SK-N-SH treated with all-trans-retinoic acid at 6 μM for 48 hours (cell line): ENCODE results near the gene SCYL1.

Experiments used
- ATAC-seq: fragments of 200-7000 bp; cut with Tn5 transposase; 3 replicates; pipeline ENCODE4 v1.9.1; 2020; ENCODE audit warnings: mild to moderate bottlenecking, moderate library complexity
- BACH2 ChIP-seq: fragments of 250-450 bp; sonication (Bioruptor Pico); IDR thresholded peaks from 2 replicates; pipeline ENCODE4 v1.9.0; 2021; ENCODE audit warnings: mild to moderate bottlenecking, borderline replicate concordance
- CREB5 ChIP-seq: fragments of 250-450 bp; sonication (Bioruptor Pico); IDR thresholded peaks from 2 replicates; pipeline ENCODE4 v1.5.1; 2020; ENCODE audit warnings: low read depth, mild to moderate bottlenecking, moderate library complexity
- CSDC2 ChIP-seq: fragments of 250-450 bp; sonication (Bioruptor Pico); IDR thresholded peaks from 2 replicates; pipeline ENCODE4 v1.5.0; 2020; ENCODE audit warnings: mild to moderate bottlenecking, moderate library complexity
- CSRNP3 ChIP-seq: fragments of 250-450 bp; sonication (Bioruptor Pico); IDR thresholded peaks from 2 replicates; pipeline ENCODE4 v1.5.1; 2021; ENCODE audit warnings: mild to moderate bottlenecking, moderate library complexity
- ESRRG ChIP-seq: fragments of 250-450 bp; sonication (Bioruptor Pico); IDR thresholded peaks from 2 replicates; pipeline ENCODE4 v1.6.1; 2021; ENCODE audit warnings: mild to moderate bottlenecking
- GLIS3 ChIP-seq: fragments of 250-450 bp; sonication (Bioruptor Pico); IDR thresholded peaks from 2 replicates; pipeline ENCODE4 v1.5.0; 2020; ENCODE audit warnings: mild to moderate bottlenecking, moderate library complexity
- ISL1 ChIP-seq: fragments of 250-450 bp; sonication (Bioruptor Pico); IDR thresholded peaks from 2 replicates; pipeline ENCODE4 v2.1.2; 2022; ENCODE audit warnings: mild to moderate bottlenecking, moderate library complexity
- PATZ1 ChIP-seq: fragments of 250-450 bp; sonication (Bioruptor Pico); IDR thresholded peaks from 2 replicates; pipeline ENCODE4 v1.8.0; 2020; ENCODE audit warnings: mild to moderate bottlenecking, moderate library complexity, borderline replicate concordance
- POU6F1 ChIP-seq: fragments of 250-450 bp; sonication (Bioruptor Pico); IDR thresholded peaks from 2 replicates; pipeline ENCODE4 v1.8.0; 2021; ENCODE audit warnings: low read depth, mild to moderate bottlenecking, moderate library complexity, borderline replicate concordance
- PPARA ChIP-seq: fragments of 250-450 bp; sonication (Bioruptor Pico); IDR thresholded peaks from 2 replicates; pipeline ENCODE4 v1.5.0; 2020; ENCODE audit warnings: mild to moderate bottlenecking, borderline replicate concordance
- RARB ChIP-seq: fragments of 250-450 bp; sonication (Bioruptor Pico); IDR thresholded peaks from 2 replicates; pipeline ENCODE4 v1.8.0; 2021; ENCODE audit warnings: mild to moderate bottlenecking, moderate library complexity
- SNAI2 ChIP-seq: fragments of 250-450 bp; sonication (Bioruptor Pico); IDR thresholded peaks from 2 replicates; pipeline ENCODE4 v1.5.0; 2020; ENCODE audit warnings: mild to moderate bottlenecking, moderate library complexity
- TCF4 ChIP-seq: fragments of 250-450 bp; sonication (Bioruptor Pico); IDR thresholded peaks from 2 replicates; pipeline ENCODE4 v1.8.0; 2021; ENCODE audit warnings: mild to moderate bottlenecking, moderate library complexity, borderline replicate concordance
- TOX ChIP-seq: fragments of 250-450 bp; sonication (Bioruptor Pico); IDR thresholded peaks from 2 replicates; pipeline ENCODE4 v1.8.0; 2021; ENCODE audit warnings: mild to moderate bottlenecking, moderate library complexity, borderline replicate concordance
- TSHZ2 ChIP-seq: fragments of 250-450 bp; sonication (Bioruptor Pico); IDR thresholded peaks from 2 replicates; pipeline ENCODE4 v1.5.0; 2020; ENCODE audit warnings: mild to moderate bottlenecking, moderate library complexity
- ZC3H10 ChIP-seq: fragments of 250-450 bp; sonication (Bioruptor Pico); IDR thresholded peaks from 2 replicates; pipeline ENCODE4 v1.5.1; 2021; ENCODE audit warnings: mild to moderate bottlenecking, moderate library complexity
- ZFP3 ChIP-seq: fragments of 250-450 bp; sonication (Bioruptor Pico); IDR thresholded peaks from 2 replicates; pipeline ENCODE4 v1.5.0; 2020; ENCODE audit warnings: mild to moderate bottlenecking, moderate library complexity
- ZFP30 ChIP-seq: fragments of 450-650 bp; formaldehyde crosslinking; IDR thresholded peaks from 2 replicates; pipeline ENCODE4 v1.5.0; 2022; ENCODE audit warnings: mild to moderate bottlenecking, moderate library complexity
- ZNF565 ChIP-seq: fragments of 450-650 bp; formaldehyde crosslinking; conservative IDR thresholded peaks from 2 replicates; pipeline ENCODE4 v1.5.0; 2020; ENCODE audit warnings: low read depth, mild to moderate bottlenecking, moderate library complexity
- ZNF70 ChIP-seq: fragments of 450-650 bp; formaldehyde crosslinking; IDR thresholded peaks from 2 replicates; pipeline ENCODE4 v1.5.0; 2020; ENCODE audit warnings: mild to moderate bottlenecking, moderate library complexity
- ZNF8 ChIP-seq: fragments of 450-650 bp; formaldehyde crosslinking; IDR thresholded peaks from 2 replicates; pipeline ENCODE4 v1.5.0; 2020; ENCODE audit warnings: mild to moderate bottlenecking, moderate library complexity

Gene SCYL1

GRCh38 chr11:65536412-65537295 is 11.8 kb downstream of the SCYL1 start:
- ATAC-seq = no peak
- TF ChIP-seq CREB5 (CRISPR knock-in tag) (no peak), SNAI2 (no peak), ZNF8 (CRISPR knock-in tag) (no peak), ZNF565 (no peak), ZNF70 (CRISPR knock-in tag) (no peak), PATZ1 (CRISPR knock-in tag) (no peak), CSDC2 (CRISPR knock-in tag) (no peak), ESRRG (CRISPR knock-in tag) (no peak), TSHZ2 (CRISPR knock-in tag) (no peak)

- no peak for TF ChIP-seq ZFP3
- no peak for TF ChIP-seq TCF4 (CRISPR knock-in tag)
- TF ChIP-seq ZFP30 = no peak
- TF ChIP-seq GLIS3 (CRISPR knock-in tag) = no peak
- TF ChIP-seq PPARA = no peak
- TF ChIP-seq POU6F1 = no peak
- no peak for TF ChIP-seq TSHZ2 (CRISPR knock-in tag)
- no peak for TF ChIP-seq CSDC2 (CRISPR knock-in tag)
- no peak for TF ChIP-seq ZC3H10
- TF ChIP-seq TOX = no peak
- TF ChIP-seq PATZ1 (CRISPR knock-in tag) = no peak
- no peak for TF ChIP-seq ZNF565
- TF ChIP-seq ZNF70 (CRISPR knock-in tag) = no peak
- no peak for TF ChIP-seq ISL1 (CRISPR knock-in tag)
- TF ChIP-seq ESRRG (CRISPR knock-in tag) = no peak
- TF ChIP-seq RARB (CRISPR knock-in tag) = no peak
- TF ChIP-seq SNAI2 = no peak
- TF ChIP-seq BACH2 = no peak
- no peak for TF ChIP-seq CSRNP3 (CRISPR knock-in tag)
- ATAC-seq = no peak
Measured at GRCh38 chr11:65537296-65537597, 12.4 kb downstream of the SCYL1 start.
